OCI-LY7 (cell line): ENCODE measurements around the gene HDGFL1. TPM values are rescaled to one million over a fixed set of nuclear protein-coding genes. Genes with fewer than 3 reads are reported as not detected.

ENCODE experiments used
- Bru-seq: library from RNA; stranded (reverse); fragments of 400-500 nt; gene quantifications from one replicate; lab custom pipeline; 2021; lab: Mats Ljungman, UMichigan
- BruChase-seq, 2 experiments: library from RNA; stranded (reverse); fragments of 400-500 nt; gene quantifications; one replicate each; lab custom pipeline; 2021; lab: Mats Ljungman, UMichigan
- BruUV-seq: library from RNA; stranded (reverse); fragments of 400-500 nt; replicated peaks from 2 replicates; lab custom pipeline; 2021; lab: Mats Ljungman, UMichigan
- CTCF ChIA-PET: fragments of 300-600 bp; sonication (Branson Sonifier 250); formaldehyde crosslinking; loops from one replicate; lab custom pipeline; 2022; ENCODE audit warnings: antibody characterized with exemption; ENCODE audit not compliant: unreplicated experiment; lab: Charles Lee
- POLR2A ChIA-PET: fragments of 300-600 bp; sonication (Branson Sonifier 250); formaldehyde crosslinking; loops from one replicate; lab custom pipeline; 2022; ENCODE audit warnings: antibody characterized with exemption; lab: Charles Lee
- DNase-seq: peaks from one replicate; pipeline ENCODE4 v3.0.0-alpha.2; 2015; ENCODE audit warnings: low spot score
- H2AFZ ChIP-seq: fragments of 200-600 bp; sonication (generic), shearing (Covaris generic); 2 replicates; pipeline ENCODE4 v1.6.1; 2014; ENCODE audit warnings: mild to moderate bottlenecking, antibody characterized with exemption, low read length, moderate library complexity
- H3K27ac ChIP-seq: fragments of 200-600 bp; sonication (generic); 2 replicates; pipeline ENCODE4 v1.5.1; 2014; ENCODE audit warnings: mixed run types, low read depth, mild to moderate bottlenecking, moderate library complexity, low read length, inconsistent platforms; ENCODE audit not compliant: poor library complexity, severe bottlenecking
- H3K36me3 ChIP-seq: fragments of 200-600 bp; sonication (generic); 2 replicates; pipeline ENCODE4 v1.6.1; 2014; ENCODE audit warnings: mild to moderate bottlenecking, antibody characterized with exemption, low read length, moderate library complexity, mixed read lengths; ENCODE audit not compliant: insufficient read depth
- H3K4me1 ChIP-seq: fragments of 200-600 bp; sonication (generic); 2 replicates; pipeline ENCODE4 v1.5.1; 2014; ENCODE audit warnings: mild to moderate bottlenecking, low read length; ENCODE audit not compliant: insufficient read depth, poor library complexity, severe bottlenecking
- H3K4me2 ChIP-seq: fragments of 200-600 bp; sonication (generic); 2 replicates; pipeline ENCODE4 v1.6.1; 2014; ENCODE audit warnings: mild to moderate bottlenecking, low read length
- H3K4me3 ChIP-seq: fragments of 200-600 bp; sonication (generic); 2 replicates; pipeline ENCODE4 v1.5.1; 2014; ENCODE audit warnings: mild to moderate bottlenecking, low read depth, low read length; ENCODE audit not compliant: poor library complexity, severe bottlenecking
- H3K79me2 ChIP-seq: fragments of 200-600 bp; sonication (generic); 2 replicates; pipeline ENCODE4 v1.6.1; 2016; ENCODE audit warnings: low read depth, mild to moderate bottlenecking, low read length, moderate library complexity, mixed read lengths; ENCODE audit not compliant: insufficient read depth
- H3K9me2 ChIP-seq: fragments of 200-600 bp; sonication (generic); 2 replicates; pipeline ENCODE4 v1.6.1; 2016; ENCODE audit warnings: mild to moderate bottlenecking, low read length, mixed read lengths; ENCODE audit not compliant: insufficient read depth
- H3K9me3 ChIP-seq: fragments of 200-600 bp; sonication (generic); 2 replicates; pipeline ENCODE4 v1.6.1; 2014; ENCODE audit warnings: mild to moderate bottlenecking, mixed run types, low read length, mixed read lengths
- H4K20me1 ChIP-seq: fragments of 200-600 bp; sonication (generic); 2 replicates; pipeline ENCODE4 v1.6.1; 2014; ENCODE audit warnings: mild to moderate bottlenecking, antibody characterized with exemption, low read length, moderate library complexity, mixed read lengths; ENCODE audit not compliant: insufficient read depth
- EZH2phosphoT487 ChIP-seq: fragments of 200-600 bp; sonication (generic); IDR thresholded peaks from 2 replicates; pipeline ENCODE4 v1.6.1; 2018; ENCODE audit warnings: low read depth, borderline replicate concordance, mild to moderate bottlenecking, mixed run types, antibody characterized with exemption, low read length, moderate library complexity, mixed read lengths
- intact Hi-C: fragments of 100-400 bp; cut with micrococcal nuclease; formaldehyde crosslinking; loops from one replicate; pipeline ENCODE4 v1.10.0; 2022; ENCODE audit not compliant: unreplicated experiment
- long read RNA-seq: library from polyadenylated mRNA; stranded (forward); transcript quantifications from one replicate; pipeline ENCODE4 v2.0.0, GENCODE V29; 2022
- total RNA-seq, 2 experiments: library from RNA; depleted of rRNA in 1 of 2; stranded (reverse); fragments of >200 nt in 1 of 2; shearing (Covaris generic) in 1 of 2; gene quantifications; 2 replicates each; pipeline ENCODE4 v1.2.3, GENCODE V29; 2014 to 2022
- TF ChIP-seq, protein P1 (sequence below): fragments of 200-600 bp; sonication (generic); conservative IDR thresholded peaks from 2 replicates; pipeline ENCODE4 v1.5.1; 2014; ENCODE audit warnings: mild to moderate bottlenecking, antibody characterized with exemption, low read length, moderate library complexity, mixed read lengths

The HDGFL1 gene
- not detected in 2 replicates for total RNA-seq (2014; rRNA removed; shearing (Covaris generic))
- not detected in 2 replicates for total RNA-seq (2022)
- Bru-seq, nascent RNA, result not detected
- not detected for BruChase-seq, experiment 1, labeled RNA remaining after a 6-hour chase
- BruChase-seq, experiment 2, labeled RNA remaining after a 2-hour chase, result not detected
- long read RNA-seq, result 0 reads

- Histone ChIP-seq H2AFZ (no peak within 1 kb of the TSS), H3K27ac (no peak within 1 kb of the TSS), H3K36me3 (no peaks in the 10 kb centered on the region), H3K4me1 (no peaks in the 10 kb centered on the region), H3K9me3 (no peaks in the 10 kb centered on the region), H3K79me2 (no peaks in the 10 kb centered on the region), H4K20me1 (no peaks in the 10 kb centered on the region), H3K9me2 (no peaks in the 10 kb centered on the region), H3K4me3 (no peak within 1 kb of the TSS), H3K4me2 (no peak within 1 kb of the TSS)
- intact Hi-C loops, result no loop called here
- ChIA-PET POLR2A (no interaction called here), CTCF (no interaction called here)
- TF ChIP-seq EZH2phosphoT487, result no peak
- TF ChIP-seq, protein P1, sequence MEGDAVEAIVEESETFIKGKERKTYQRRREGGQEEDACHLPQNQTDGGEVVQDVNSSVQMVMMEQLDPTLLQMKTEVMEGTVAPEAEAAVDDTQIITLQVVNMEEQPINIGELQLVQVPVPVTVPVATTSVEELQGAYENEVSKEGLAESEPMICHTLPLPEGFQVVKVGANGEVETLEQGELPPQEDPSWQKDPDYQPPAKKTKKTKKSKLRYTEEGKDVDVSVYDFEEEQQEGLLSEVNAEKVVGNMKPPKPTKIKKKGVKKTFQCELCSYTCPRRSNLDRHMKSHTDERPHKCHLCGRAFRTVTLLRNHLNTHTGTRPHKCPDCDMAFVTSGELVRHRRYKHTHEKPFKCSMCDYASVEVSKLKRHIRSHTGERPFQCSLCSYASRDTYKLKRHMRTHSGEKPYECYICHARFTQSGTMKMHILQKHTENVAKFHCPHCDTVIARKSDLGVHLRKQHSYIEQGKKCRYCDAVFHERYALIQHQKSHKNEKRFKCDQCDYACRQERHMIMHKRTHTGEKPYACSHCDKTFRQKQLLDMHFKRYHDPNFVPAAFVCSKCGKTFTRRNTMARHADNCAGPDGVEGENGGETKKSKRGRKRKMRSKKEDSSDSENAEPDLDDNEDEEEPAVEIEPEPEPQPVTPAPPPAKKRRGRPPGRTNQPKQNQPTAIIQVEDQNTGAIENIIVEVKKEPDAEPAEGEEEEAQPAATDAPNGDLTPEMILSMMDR, result no peak
- no TSS peak for BruUV-seq
- DNase-seq, result no peak
These were observed at the start of gene HDGFL1 for GRCh38 chr6:22569281-22570184. TSS of gene HDGFL1 (plus strand) at chr6:22569566. CDS start at chr6:22569576, 10 bp downstream.

GRCh38 chr6:22521035-22521434 lies 48.3 kb upstream of the HDGFL1 start:
- no TSS peak for BruUV-seq
- no peak for DNase-seq
- H3K27ac ChIP-seq, result no peak overlapping the region
- no peak overlapping the region for H3K4me3 ChIP-seq
- no peak overlapping the region for H3K4me2 ChIP-seq
- H4K20me1 ChIP-seq, result no peaks in the 10 kb centered on the region
- H3K36me3 ChIP-seq, result no peaks in the 10 kb centered on the region
- intact Hi-C loops, result no loop called here
- CTCF ChIA-PET, result no interaction called here
- H3K79me2 ChIP-seq, result no peaks in the 10 kb centered on the region
- H3K9me3 ChIP-seq, result no peaks in the 10 kb centered on the region
- POLR2A ChIA-PET, result interaction anchor here (0.7 kb wide), 1 partner anchor 28 kb away, joined by 3 read pairs; no protein-coding TSS in a partner anchor
- no peaks in the 10 kb centered on the region for H3K4me1 ChIP-seq
- TF ChIP-seq EZH2phosphoT487, result no peak
- TF ChIP-seq, protein P1, result no peak
- H2AFZ ChIP-seq, result no peak overlapping the region
- no peaks in the 10 kb centered on the region for H3K9me2 ChIP-seq
